ENCODE measurements around the gene TEKT3. TPM values are rescaled to one million over a fixed set of nuclear protein-coding genes. Genes with fewer than 3 reads are reported as not detected.

The TEKT3 gene
- 0.21 and 0.62 TPM in 2 replicates for polyA plus RNA-seq (2012; rRNA removed)
- 0.03 and 0.14 TPM in 2 replicates for polyA plus RNA-seq (2012; cell fraction: cytosol; rRNA removed)
- polyA plus RNA-seq (2012; cell fraction: nucleus; rRNA removed), result 0.66 and 1.1 TPM in 2 replicates

DNA sequence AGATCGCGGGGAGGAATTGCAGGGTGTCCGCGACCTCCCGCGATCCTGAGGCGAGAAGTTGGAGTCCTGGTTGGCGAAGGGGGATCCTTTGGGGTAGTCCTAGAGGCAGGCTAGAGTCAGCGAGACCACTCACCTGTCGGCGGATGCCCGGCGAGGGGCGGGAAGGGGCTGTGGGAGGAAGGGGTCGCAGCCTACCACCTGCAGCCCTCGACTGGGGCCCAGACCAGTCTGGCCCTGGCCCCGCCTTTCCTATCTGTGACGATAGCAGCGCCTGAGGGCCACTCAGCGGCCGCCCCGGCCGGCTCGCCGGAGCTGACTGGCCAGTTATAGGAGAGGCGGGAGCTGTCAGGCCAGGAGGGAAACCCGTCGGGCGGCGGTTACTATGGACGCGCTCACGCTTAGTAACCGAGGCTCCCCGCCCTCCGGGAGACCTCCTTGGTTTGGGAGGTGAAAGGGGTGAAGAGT is at the start of gene TEKT3:
TSS of gene TEKT3 (minus strand) at position 213 of the 465 bp plus-strand sequence. CDS start 10,012 bp downstream, outside the sequence.
- Histone ChIP-seq H3K4me2 (peak within 1 kb of the TSS; percentile 90), H3K27ac (ENCODE audit: low read depth in 2 of 2, low read length in 1 of 2) (no peak within 1 kb of the TSS; a peak in 1 of 4 replicates), H3K27me3 (ENCODE audit: insufficient read depth) (peaks cover 4% of the 10 kb centered on the region; the same call in 1 of the 2 replicates), H2AFZ (ENCODE audit: low read depth) (peak within 1 kb of the TSS; percentile 65), H3K9me3 (no peaks in the 10 kb centered on the region), H3K9ac (no peak within 1 kb of the TSS), H3F3A (replicated peaks; ENCODE audit: insufficient read depth) (no peaks in the 10 kb centered on the region), H3K79me2 (ENCODE audit: insufficient read depth) (no peaks in the 10 kb centered on the region), H3K36me3 (replicated peaks in 1 of 2; ENCODE audit: control insufficient read depth in 1 of 2, insufficient read depth in 2 of 2, low read length in 1 of 2) (no peaks in the 10 kb centered on the region), H3K9me2 (no peaks in the 10 kb centered on the region), H3K4me1 (ENCODE audit: control insufficient read depth in 1 of 2, insufficient read depth in 2 of 2, low read depth in 1 of 2, low read length in 1 of 2) (peaks cover 0 to 7% of the 10 kb centered on the region in 2 experiments; a peak in 1 of 4 replicates), H4K20me1 (ENCODE audit: insufficient read depth) (no peaks in the 10 kb centered on the region), H3K4me3 (ENCODE audit: low read depth in 2 of 2, low read length in 1 of 2) (peak within 1 kb of the TSS; percentile 62 to 63)
- DNase-seq, result peak; percentile 94
- ChIA-PET CTCF (interaction anchor here (1.0 to 2.4 kb wide), 3 partner anchors 63 to 166 kb away, joined by 3 to 5 read pairs (median 4); no protein-coding TSS in a partner anchor), POLR2A (no interaction called here)
- no peak for TF ChIP-seq TAF1 (IDR thresholded peaks at IDR 0.05; ENCODE audit: borderline replicate concordance, low read depth, low read length)
- no peak for TF ChIP-seq RCOR1 (IDR thresholded peaks at IDR 0.05; ENCODE audit: low read length)
- TF ChIP-seq, protein P1, sequence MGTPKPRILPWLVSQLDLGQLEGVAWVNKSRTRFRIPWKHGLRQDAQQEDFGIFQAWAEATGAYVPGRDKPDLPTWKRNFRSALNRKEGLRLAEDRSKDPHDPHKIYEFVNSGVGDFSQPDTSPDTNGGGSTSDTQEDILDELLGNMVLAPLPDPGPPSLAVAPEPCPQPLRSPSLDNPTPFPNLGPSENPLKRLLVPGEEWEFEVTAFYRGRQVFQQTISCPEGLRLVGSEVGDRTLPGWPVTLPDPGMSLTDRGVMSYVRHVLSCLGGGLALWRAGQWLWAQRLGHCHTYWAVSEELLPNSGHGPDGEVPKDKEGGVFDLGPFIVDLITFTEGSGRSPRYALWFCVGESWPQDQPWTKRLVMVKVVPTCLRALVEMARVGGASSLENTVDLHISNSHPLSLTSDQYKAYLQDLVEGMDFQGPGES (IDR thresholded peaks at IDR 0.05; ENCODE audit: low read depth, low read length), result peak; percentile 24; the same call in 1 of the 2 replicates
- TF ChIP-seq, protein P2, sequence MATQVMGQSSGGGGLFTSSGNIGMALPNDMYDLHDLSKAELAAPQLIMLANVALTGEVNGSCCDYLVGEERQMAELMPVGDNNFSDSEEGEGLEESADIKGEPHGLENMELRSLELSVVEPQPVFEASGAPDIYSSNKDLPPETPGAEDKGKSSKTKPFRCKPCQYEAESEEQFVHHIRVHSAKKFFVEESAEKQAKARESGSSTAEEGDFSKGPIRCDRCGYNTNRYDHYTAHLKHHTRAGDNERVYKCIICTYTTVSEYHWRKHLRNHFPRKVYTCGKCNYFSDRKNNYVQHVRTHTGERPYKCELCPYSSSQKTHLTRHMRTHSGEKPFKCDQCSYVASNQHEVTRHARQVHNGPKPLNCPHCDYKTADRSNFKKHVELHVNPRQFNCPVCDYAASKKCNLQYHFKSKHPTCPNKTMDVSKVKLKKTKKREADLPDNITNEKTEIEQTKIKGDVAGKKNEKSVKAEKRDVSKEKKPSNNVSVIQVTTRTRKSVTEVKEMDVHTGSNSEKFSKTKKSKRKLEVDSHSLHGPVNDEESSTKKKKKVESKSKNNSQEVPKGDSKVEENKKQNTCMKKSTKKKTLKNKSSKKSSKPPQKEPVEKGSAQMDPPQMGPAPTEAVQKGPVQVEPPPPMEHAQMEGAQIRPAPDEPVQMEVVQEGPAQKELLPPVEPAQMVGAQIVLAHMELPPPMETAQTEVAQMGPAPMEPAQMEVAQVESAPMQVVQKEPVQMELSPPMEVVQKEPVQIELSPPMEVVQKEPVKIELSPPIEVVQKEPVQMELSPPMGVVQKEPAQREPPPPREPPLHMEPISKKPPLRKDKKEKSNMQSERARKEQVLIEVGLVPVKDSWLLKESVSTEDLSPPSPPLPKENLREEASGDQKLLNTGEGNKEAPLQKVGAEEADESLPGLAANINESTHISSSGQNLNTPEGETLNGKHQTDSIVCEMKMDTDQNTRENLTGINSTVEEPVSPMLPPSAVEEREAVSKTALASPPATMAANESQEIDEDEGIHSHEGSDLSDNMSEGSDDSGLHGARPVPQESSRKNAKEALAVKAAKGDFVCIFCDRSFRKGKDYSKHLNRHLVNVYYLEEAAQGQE (IDR thresholded peaks at IDR 0.05; ENCODE audit: low read depth, low read length), result no peak
- TF ChIP-seq MXI1 (IDR thresholded peaks at IDR 0.05; ENCODE audit: low read depth, low read length), result peak; percentile 66; the same call in 1 of the 2 replicates
- TF ChIP-seq RFX5 (IDR thresholded peaks at IDR 0.05; ENCODE audit: low read length), result peak; percentile 55; the same call in 1 of the 2 replicates
- TF ChIP-seq GABPA (IDR thresholded peaks at IDR 0.05; ENCODE audit: low read depth), result no peak
- TF ChIP-seq, protein P3, sequence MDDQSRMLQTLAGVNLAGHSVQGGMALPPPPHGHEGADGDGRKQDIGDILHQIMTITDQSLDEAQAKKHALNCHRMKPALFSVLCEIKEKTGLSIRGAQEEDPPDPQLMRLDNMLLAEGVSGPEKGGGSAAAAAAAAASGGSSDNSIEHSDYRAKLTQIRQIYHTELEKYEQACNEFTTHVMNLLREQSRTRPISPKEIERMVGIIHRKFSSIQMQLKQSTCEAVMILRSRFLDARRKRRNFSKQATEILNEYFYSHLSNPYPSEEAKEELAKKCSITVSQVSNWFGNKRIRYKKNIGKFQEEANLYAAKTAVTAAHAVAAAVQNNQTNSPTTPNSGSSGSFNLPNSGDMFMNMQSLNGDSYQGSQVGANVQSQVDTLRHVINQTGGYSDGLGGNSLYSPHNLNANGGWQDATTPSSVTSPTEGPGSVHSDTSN (IDR thresholded peaks at IDR 0.05), result peak; percentile 69
- TF ChIP-seq, protein P4, sequence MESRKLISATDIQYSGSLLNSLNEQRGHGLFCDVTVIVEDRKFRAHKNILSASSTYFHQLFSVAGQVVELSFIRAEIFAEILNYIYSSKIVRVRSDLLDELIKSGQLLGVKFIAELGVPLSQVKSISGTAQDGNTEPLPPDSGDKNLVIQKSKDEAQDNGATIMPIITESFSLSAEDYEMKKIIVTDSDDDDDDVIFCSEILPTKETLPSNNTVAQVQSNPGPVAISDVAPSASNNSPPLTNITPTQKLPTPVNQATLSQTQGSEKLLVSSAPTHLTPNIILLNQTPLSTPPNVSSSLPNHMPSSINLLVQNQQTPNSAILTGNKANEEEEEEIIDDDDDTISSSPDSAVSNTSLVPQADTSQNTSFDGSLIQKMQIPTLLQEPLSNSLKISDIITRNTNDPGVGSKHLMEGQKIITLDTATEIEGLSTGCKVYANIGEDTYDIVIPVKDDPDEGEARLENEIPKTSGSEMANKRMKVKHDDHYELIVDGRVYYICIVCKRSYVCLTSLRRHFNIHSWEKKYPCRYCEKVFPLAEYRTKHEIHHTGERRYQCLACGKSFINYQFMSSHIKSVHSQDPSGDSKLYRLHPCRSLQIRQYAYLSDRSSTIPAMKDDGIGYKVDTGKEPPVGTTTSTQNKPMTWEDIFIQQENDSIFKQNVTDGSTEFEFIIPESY (IDR thresholded peaks at IDR 0.05; ENCODE audit: borderline replicate concordance, low read depth), result no peak
- TF ChIP-seq, protein P5, sequence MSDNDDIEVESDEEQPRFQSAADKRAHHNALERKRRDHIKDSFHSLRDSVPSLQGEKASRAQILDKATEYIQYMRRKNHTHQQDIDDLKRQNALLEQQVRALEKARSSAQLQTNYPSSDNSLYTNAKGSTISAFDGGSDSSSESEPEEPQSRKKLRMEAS (IDR thresholded peaks at IDR 0.05; ENCODE audit: low read depth), result peak; percentile 81
- TF ChIP-seq, protein P6, sequence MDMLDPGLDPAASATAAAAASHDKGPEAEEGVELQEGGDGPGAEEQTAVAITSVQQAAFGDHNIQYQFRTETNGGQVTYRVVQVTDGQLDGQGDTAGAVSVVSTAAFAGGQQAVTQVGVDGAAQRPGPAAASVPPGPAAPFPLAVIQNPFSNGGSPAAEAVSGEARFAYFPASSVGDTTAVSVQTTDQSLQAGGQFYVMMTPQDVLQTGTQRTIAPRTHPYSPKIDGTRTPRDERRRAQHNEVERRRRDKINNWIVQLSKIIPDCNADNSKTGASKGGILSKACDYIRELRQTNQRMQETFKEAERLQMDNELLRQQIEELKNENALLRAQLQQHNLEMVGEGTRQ (IDR thresholded peaks at IDR 0.05; ENCODE audit: borderline replicate concordance, low read depth, low read length), result no peak
- peak; percentile 44; the same call in 1 of the 2 replicates for TF ChIP-seq SIN3A (IDR thresholded peaks at IDR 0.05; ENCODE audit: borderline replicate concordance, low read depth, low read length)
- no peak for TF ChIP-seq ELF1 (IDR thresholded peaks at IDR 0.05)
- 3% methylated on average over 16 of the region's 36 CpGs for WGBS (ENCODE audit: low lambda C conversion rate)

All from SK-N-SH (cell line).